Measurements from ENCODE around the gene EZH2. TPM values are rescaled to one million over a fixed set of nuclear protein-coding genes. Genes with fewer than 3 reads are reported as not detected.

The EZH2 gene
- total RNA-seq, 4 donors from 2014 or later, result 6.8 to 22.4 (median 8.2) TPM

DNA sequence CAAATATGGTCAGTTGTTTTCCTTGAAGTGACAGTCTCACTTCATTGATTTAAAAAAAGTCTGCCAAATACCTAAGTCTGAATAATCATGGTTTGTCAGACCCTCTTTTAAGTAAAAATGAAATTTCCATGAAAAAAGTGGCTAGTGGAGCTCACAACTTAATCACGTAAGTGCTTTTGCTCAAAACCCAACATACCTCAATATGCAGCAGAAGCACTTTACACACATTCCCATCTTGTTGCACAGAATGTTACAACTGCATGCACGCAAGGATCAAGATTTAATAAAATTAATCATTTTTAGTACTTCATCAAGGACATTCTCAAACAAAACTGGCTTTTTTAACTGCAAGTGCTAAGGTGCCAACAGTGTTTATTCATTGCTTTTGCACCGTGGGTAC is 21.6 kb downstream of the EZH2 start:
- Histone ChIP-seq H3K27me3 (no peaks in the 10 kb centered on the region), H3K4me3 (no peak overlapping the region), H3K4me1 (peaks cover 4% of the 10 kb centered on the region), H3K27ac (no peak overlapping the region), H3K9me3 (peaks cover 8% of the 10 kb centered on the region), H3K36me3 (no peaks in the 10 kb centered on the region)
- 83% methylated on average over 3 of the region's 3 CpGs for WGBS
- DNase-seq (ENCODE audit: low spot score in 2 of 2), result no peak
- no peak for TF ChIP-seq POLR2AphosphoS5 (IDR thresholded peaks at IDR 0.05)
- TF ChIP-seq POLR2A (IDR thresholded peaks at IDR 0.05), result no peak
- TF ChIP-seq, protein P1, sequence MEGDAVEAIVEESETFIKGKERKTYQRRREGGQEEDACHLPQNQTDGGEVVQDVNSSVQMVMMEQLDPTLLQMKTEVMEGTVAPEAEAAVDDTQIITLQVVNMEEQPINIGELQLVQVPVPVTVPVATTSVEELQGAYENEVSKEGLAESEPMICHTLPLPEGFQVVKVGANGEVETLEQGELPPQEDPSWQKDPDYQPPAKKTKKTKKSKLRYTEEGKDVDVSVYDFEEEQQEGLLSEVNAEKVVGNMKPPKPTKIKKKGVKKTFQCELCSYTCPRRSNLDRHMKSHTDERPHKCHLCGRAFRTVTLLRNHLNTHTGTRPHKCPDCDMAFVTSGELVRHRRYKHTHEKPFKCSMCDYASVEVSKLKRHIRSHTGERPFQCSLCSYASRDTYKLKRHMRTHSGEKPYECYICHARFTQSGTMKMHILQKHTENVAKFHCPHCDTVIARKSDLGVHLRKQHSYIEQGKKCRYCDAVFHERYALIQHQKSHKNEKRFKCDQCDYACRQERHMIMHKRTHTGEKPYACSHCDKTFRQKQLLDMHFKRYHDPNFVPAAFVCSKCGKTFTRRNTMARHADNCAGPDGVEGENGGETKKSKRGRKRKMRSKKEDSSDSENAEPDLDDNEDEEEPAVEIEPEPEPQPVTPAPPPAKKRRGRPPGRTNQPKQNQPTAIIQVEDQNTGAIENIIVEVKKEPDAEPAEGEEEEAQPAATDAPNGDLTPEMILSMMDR (IDR thresholded peaks at IDR 0.05), result no peak
- no peak for TF ChIP-seq EP300 (IDR thresholded peaks at IDR 0.05)

DNA sequence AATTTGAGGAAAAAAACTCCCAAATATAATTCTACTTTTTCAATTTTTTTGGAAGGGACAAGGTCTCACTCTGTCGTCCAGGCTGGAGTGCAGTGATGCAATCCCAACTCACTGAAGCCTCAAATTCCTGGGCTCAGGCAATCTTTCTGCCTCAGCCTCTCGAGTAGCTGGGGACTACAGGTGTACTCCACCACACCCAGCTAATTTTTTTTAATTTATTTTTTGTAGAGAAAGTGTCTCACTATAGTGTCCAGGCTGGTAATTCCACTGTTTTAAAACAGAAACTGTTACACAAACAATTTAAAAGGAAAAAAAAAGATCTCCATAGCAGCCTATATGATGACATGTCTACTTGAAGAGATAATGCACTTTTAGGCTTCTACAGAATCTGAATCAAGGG is 25.6 kb downstream of the EZH2 start:
- Histone ChIP-seq H3K36me3 (no peaks in the 10 kb centered on the region), H3K27ac (no peak overlapping the region), H3K9me3 (no peaks in the 10 kb centered on the region), H3K4me3 (no peak overlapping the region), H3K27me3 (no peaks in the 10 kb centered on the region), H3K4me1 (peaks cover under 1% of the 10 kb centered on the region)
- 82% methylated on average over 2 of the region's 2 CpGs for WGBS
- TF ChIP-seq EP300 (IDR thresholded peaks at IDR 0.05) (no peak), POLR2A (IDR thresholded peaks at IDR 0.05) (no peak), POLR2AphosphoS5 (IDR thresholded peaks at IDR 0.05) (no peak)
- TF ChIP-seq, protein P1 (IDR thresholded peaks at IDR 0.05), result no peak
- DNase-seq (ENCODE audit: low spot score in 2 of 2), result no peak

DNA sequence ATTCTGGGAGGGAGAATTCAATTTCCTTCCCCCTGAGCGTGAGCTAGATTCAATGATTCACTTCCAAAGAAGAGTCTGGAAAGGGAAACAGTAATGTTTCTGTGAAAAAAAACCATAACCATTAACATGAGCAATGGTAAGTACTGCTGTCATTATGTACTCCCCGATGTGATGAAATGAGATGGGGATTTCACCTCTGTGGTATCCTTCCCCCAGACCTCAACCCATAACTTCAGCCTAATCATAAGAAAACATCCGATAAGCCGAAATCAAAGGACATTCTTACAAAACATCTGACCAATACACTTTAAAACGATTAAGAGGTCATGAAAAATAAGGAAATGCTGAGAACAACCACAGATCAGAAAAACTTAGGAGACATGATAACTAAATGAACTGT is 27.2 kb downstream of the EZH2 start:
- no peak for DNase-seq (ENCODE audit: low spot score in 2 of 2)
- 81% methylated on average over 5 of the region's 5 CpGs for WGBS
- Histone ChIP-seq H3K9me3 (no peaks in the 10 kb centered on the region), H3K27me3 (no peaks in the 10 kb centered on the region), H3K4me1 (no peaks in the 10 kb centered on the region), H3K27ac (no peak overlapping the region), H3K36me3 (no peaks in the 10 kb centered on the region), H3K4me3 (no peak overlapping the region)
- TF ChIP-seq POLR2A (IDR thresholded peaks at IDR 0.05) (no peak), EP300 (IDR thresholded peaks at IDR 0.05) (no peak), POLR2AphosphoS5 (IDR thresholded peaks at IDR 0.05) (no peak)
- TF ChIP-seq, protein P1 (IDR thresholded peaks at IDR 0.05), result no peak

DNA sequence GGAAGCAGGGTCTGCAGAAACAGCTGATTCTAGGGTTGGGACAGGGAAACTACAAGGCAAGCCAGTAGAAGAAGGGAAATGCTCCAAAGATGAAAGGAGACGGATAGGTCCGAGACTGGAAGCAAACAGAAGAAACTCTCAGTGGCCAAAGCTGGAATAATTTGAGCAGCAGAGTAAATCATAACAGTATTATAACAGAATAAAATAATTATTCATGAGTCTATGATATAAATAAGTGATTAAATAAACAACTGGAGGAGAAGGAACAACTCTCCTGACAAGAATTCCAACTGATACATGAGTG is 27.6 kb downstream of the EZH2 start:
- Histone ChIP-seq H3K27me3 (no peaks in the 10 kb centered on the region), H3K9me3 (no peaks in the 10 kb centered on the region), H3K4me3 (no peak overlapping the region), H3K27ac (no peak overlapping the region), H3K36me3 (no peaks in the 10 kb centered on the region), H3K4me1 (no peaks in the 10 kb centered on the region)
- 82% methylated on average over 2 of the region's 2 CpGs for WGBS
- TF ChIP-seq POLR2A (IDR thresholded peaks at IDR 0.05) (no peak), EP300 (IDR thresholded peaks at IDR 0.05) (no peak), POLR2AphosphoS5 (IDR thresholded peaks at IDR 0.05) (no peak)
- TF ChIP-seq, protein P1 (IDR thresholded peaks at IDR 0.05), result no peak
- DNase-seq (ENCODE audit: low spot score in 2 of 2), result no peak

DNA sequence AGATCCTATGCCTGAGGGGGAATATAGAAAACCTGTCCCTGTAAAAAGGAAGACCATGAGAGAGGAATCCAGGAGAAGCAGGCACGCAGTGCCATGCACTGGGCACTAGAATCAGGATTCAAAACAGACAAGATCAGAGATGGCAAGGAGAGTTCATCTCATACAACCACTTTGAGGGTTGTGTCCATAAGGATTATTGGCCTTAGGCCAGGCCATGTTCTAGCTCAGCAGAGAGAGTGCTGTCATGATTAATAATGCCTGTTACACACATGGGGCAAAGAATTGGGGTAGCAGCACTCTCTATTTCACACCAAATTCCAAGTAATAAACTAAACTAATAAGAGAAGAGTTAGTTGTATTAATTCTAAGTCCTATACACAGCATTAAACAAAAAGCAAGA is 29.1 kb downstream of the EZH2 start:
- no peak overlapping the region for H3K27ac ChIP-seq
- H3K27me3 ChIP-seq, result no peaks in the 10 kb centered on the region
- H3K4me3 ChIP-seq, result no peak overlapping the region
- no peaks in the 10 kb centered on the region for H3K36me3 ChIP-seq
- WGBS, result 100% methylated on average over 1 of the region's 1 CpG
- no peak for DNase-seq (ENCODE audit: low spot score in 2 of 2)
- no peak for TF ChIP-seq POLR2AphosphoS5 (IDR thresholded peaks at IDR 0.05)
- no peak for TF ChIP-seq EP300 (IDR thresholded peaks at IDR 0.05)
- TF ChIP-seq, protein P1 (IDR thresholded peaks at IDR 0.05), result no peak
- no peak for TF ChIP-seq POLR2A (IDR thresholded peaks at IDR 0.05)
- no peaks in the 10 kb centered on the region for H3K9me3 ChIP-seq
- H3K4me1 ChIP-seq, result no peaks in the 10 kb centered on the region
